GM13976 (cell line): ENCODE results near the gene IGF2.

Experiments
- DNase-seq: peaks from one replicate; pipeline ENCODE4 v3.0.0; 2012; ENCODE audit warnings: low spot score
- CTCF ChIP-seq: IDR thresholded peaks from 2 replicates; pipeline ENCODE4 v1.5.1; 2012; ENCODE audit warnings: borderline replicate concordance, mild to moderate bottlenecking; ENCODE audit not compliant: insufficient read depth; ENCODE audit errors: extremely low read depth, missing control alignments, control extremely low read depth
- in situ Hi-C: fragments of 300-500 bp; cut with MboI; formaldehyde crosslinking; loops from one replicate; pipeline ENCODE4 v1.12.0; 2022; ENCODE audit warnings: low sequenced_read_pairs, mixed read lengths, inconsistent platforms; ENCODE audit not compliant: unreplicated experiment

Gene IGF2

GRCh38 chr11:2134022-2135010 lies 4.9 kb downstream of the IGF2 start:
- no peak for TF ChIP-seq CTCF
- in situ Hi-C loops = no loop called here
- DNase-seq = no peak

- in situ Hi-C loops = no loop called here
- no peak for TF ChIP-seq CTCF
- no peak for DNase-seq
Observed at GRCh38 chr11:2133241-2134021, 5.8 kb downstream of the IGF2 start.

- in situ Hi-C loops = no loop called here
- no peak for DNase-seq
- TF ChIP-seq CTCF = no peak
Observed at GRCh38 chr11:2132874-2133240, 6.3 kb downstream of the IGF2 start.

- no peak for DNase-seq
- in situ Hi-C loops = no loop called here
- TF ChIP-seq CTCF = no peak
Observed at GRCh38 chr11:2132246-2132645, 6.9 kb downstream of the IGF2 start.

GRCh38 chr11:2131371-2132236 lies 7.6 kb downstream of the IGF2 start:
- no peak for TF ChIP-seq CTCF
- in situ Hi-C loops = no loop called here
- no peak for DNase-seq

GRCh38 chr11:2130881-2131352 lies 8.3 kb downstream of the IGF2 start:
- in situ Hi-C loops = no loop called here
- TF ChIP-seq CTCF = no peak
- no peak for DNase-seq
